ENCODE measurements around the gene UNC45B.
A peak's percentile ranks its signal among the peaks of the same experiment; 100 is the strongest.
"Not testable (repeated sequence)": the region's sequence is repeated elsewhere in the genome, so short reads cannot be mapped to it uniquely, and the experiment has no call there.

UNC45B gene

GRCh38 chr17:35224436-35224835 is 76.8 kb downstream of the UNC45B start:
- DNase-seq: no peak

GRCh38 chr17:35227546-35227945 is 79.9 kb downstream of the UNC45B start:
- no peak for DNase-seq

GRCh38 chr17:35229638-35230037 is 82.0 kb downstream of the UNC45B start:
- no peak for DNase-seq

- DNase-seq: not testable (repeated sequence)
Observed at GRCh38 chr17:35234315-35234714, 86.7 kb downstream of the UNC45B start.

GRCh38 chr17:35235289-35235688 is 87.7 kb downstream of the UNC45B start:
- DNase-seq: no peak

- DNase-seq: no peak
Observed at GRCh38 chr17:35235917-35236316, 88.3 kb downstream of the UNC45B start.

- DNase-seq: no peak
Observed at GRCh38 chr17:35236821-35237220, 89.2 kb downstream of the UNC45B start.

- DNase-seq: peak; percentile 41
Observed at GRCh38 chr17:35238821-35239220, 91.2 kb downstream of the UNC45B start.

Measured in activated CD4-positive, alpha-beta T cell treated with anti-CD3 and anti-CD28 coated beads, Interleukin-10, Interleukin-2, amounts not matched to agents 100 ng/mL and 50 ng/mL, durations not matched to agents 16 hours and 8 hours (primary cell).